ENCODE results near the gene NSD2. TPM values are rescaled to one million over a fixed set of nuclear protein-coding genes. Genes with fewer than 3 reads are reported as not detected.
A peak's percentile ranks its signal among the peaks of the same experiment; 100 is the strongest.

NSD2 gene
- total and polyA plus RNA-seq, 9 of the 15 experiments (the other 6 are each of a cell fraction or from before 2014, with no cell fraction given), result 6.4 to 126 (median 58.8) TPM

DNA sequence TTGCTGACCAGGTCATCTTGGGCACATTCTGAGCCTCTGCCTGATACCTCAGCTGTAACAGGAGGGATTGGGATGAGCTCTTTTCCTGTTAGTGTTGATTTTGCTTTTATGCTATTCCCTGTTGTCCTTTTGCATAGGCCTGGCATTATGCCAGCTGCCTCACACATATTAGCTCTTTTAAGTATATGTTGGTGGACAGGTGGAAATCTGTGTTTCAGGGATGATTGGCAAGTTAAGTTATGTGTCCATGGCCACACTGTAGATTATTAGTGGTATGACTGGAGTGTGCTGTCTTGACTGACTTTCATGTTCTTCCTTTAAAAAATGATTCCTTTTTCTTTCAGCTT lies 28.9 kb downstream of the NSD2 start (continued):
- TF ChIP-seq GABPB1 (CRISPR knock-in tag; IDR thresholded peaks at IDR 0.05), result no peak
- peak; percentile 88 for TF ChIP-seq NFIC (IDR thresholded peaks at IDR 0.05)
- no peak for TF ChIP-seq CBX1 (IDR thresholded peaks at IDR 0.05; ENCODE audit: low read depth)

DNA sequence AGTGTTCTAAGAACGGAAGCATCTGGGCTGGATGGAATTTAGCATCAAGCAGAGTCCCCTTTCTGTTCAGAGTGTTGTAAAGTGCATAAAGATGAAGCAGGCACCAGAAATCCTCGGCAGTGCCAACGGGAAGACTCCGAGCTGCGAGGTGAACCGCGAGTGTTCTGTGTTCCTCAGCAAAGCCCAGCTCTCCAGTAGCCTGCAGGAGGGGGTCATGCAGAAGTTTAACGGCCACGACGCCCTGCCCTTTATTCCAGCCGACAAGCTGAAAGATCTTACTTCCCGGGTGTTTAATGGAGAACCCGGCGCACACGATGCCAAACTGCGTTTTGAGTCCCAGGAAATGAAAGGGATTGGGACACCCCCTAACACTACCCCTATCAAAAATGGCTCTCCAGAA lies 29.4 kb downstream of the NSD2 start:
- no peak overlapping the region for H3K9ac ChIP-seq (ENCODE audit: insufficient read depth in 1 of 2, low read depth in 2 of 2, low read length in 2 of 2)
- intact Hi-C loops (cut with micrococcal nuclease) (no loop called here), in situ Hi-C loops (cut with MboI) (loop anchor here (5.0 kb wide), 1 partner anchor 83 kb away; no protein-coding TSS in a partner anchor)
- no peak overlapping the region for H3K4me3 ChIP-seq
- 94% methylated on average over 8 of the region's 16 CpGs for WGBS (ENCODE audit: insufficient coverage, low coverage, missing lambda C conversion rate)
- DNase-seq (ENCODE audit: extremely low read depth in 1 of 4, low spot score in 3 of 4) (no peak), FAIRE-seq (no peak), ATAC-seq (no peak)
- peaks cover 5% of the 10 kb centered on the region in 2 experiments; a peak in 4 of 5 replicates for H3K4me1 ChIP-seq (replicated peaks in 1 of 2; ENCODE audit: control insufficient read depth in 2 of 2, insufficient read depth in 2 of 2, low read length in 2 of 2)
- POLR2A ChIA-PET, result interaction anchor here (1.0 to 3.3 kb wide), 2 partner anchors 17 to 47 kb away, joined by 4 to 15 read pairs; no protein-coding TSS in a partner anchor
- peaks cover 67% of the 10 kb centered on the region for H3K36me3 ChIP-seq (ENCODE audit: control insufficient read depth, insufficient read depth, low read length)
- peaks cover 4% of the 10 kb centered on the region for H3K9me1 ChIP-seq (ENCODE audit: control insufficient read depth, insufficient read depth, low read length)
- no peak overlapping the region for H3K4me2 ChIP-seq (ENCODE audit: insufficient read depth, low read length)
- TSS peak; percentile 49 for BruUV-seq (replicated peaks)
- no peak overlapping the region for H2AFZ ChIP-seq (ENCODE audit: low read depth, low read length)
- H3K9me3 ChIP-seq (replicated peaks; ENCODE audit: control insufficient read depth, insufficient read depth, low read depth, low read length), result no peaks in the 10 kb centered on the region
- peaks cover 34% of the 10 kb centered on the region for H4K20me1 ChIP-seq (replicated peaks; ENCODE audit: control insufficient read depth, insufficient read depth, low read length)
- CTCF ChIA-PET (ENCODE audit: low intra/inter-chr PET ratio), result no interaction called here
- H3K79me2 ChIP-seq (ENCODE audit: control insufficient read depth, insufficient read depth, low read length), result peaks cover 93% of the 10 kb centered on the region
- no peaks in the 10 kb centered on the region for H3K27me3 ChIP-seq (ENCODE audit: control insufficient read depth in 2 of 2, insufficient read depth in 2 of 2, low read length in 2 of 2)
- no peak overlapping the region for H3K27ac ChIP-seq (ENCODE audit: extremely low read depth, low read depth, low read length)
- TF ChIP-seq WHSC1 (IDR thresholded peaks at IDR 0.05; ENCODE audit: low read length) (no peak), SAFB2 (IDR thresholded peaks at IDR 0.05; ENCODE audit: borderline replicate concordance, low read depth, low read length, severe bottlenecking) (no peak), ZNF668 (CRISPR knock-in tag; IDR thresholded peaks at IDR 0.05) (no peak), HMG20B (CRISPR knock-in tag; IDR thresholded peaks at IDR 0.05) (no peak), ZNF507 (tag; conservative IDR thresholded peaks at IDR 0.05) (no peak), PRPF4 (IDR thresholded peaks at IDR 0.05; ENCODE audit: insufficient read depth, low read depth, low read length, poor library complexity, severe bottlenecking) (no peak), HCFC1 (IDR thresholded peaks at IDR 0.05; ENCODE audit: low read depth, low read length) (no peak), CEBPB (tag; IDR thresholded peaks at IDR 0.05) (no peak)
- TF ChIP-seq, protein P1, sequence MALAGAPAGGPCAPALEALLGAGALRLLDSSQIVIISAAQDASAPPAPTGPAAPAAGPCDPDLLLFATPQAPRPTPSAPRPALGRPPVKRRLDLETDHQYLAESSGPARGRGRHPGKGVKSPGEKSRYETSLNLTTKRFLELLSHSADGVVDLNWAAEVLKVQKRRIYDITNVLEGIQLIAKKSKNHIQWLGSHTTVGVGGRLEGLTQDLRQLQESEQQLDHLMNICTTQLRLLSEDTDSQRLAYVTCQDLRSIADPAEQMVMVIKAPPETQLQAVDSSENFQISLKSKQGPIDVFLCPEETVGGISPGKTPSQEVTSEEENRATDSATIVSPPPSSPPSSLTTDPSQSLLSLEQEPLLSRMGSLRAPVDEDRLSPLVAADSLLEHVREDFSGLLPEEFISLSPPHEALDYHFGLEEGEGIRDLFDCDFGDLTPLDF (CRISPR knock-in tag; IDR thresholded peaks at IDR 0.05), result no peak
- TF ChIP-seq, protein P2, sequence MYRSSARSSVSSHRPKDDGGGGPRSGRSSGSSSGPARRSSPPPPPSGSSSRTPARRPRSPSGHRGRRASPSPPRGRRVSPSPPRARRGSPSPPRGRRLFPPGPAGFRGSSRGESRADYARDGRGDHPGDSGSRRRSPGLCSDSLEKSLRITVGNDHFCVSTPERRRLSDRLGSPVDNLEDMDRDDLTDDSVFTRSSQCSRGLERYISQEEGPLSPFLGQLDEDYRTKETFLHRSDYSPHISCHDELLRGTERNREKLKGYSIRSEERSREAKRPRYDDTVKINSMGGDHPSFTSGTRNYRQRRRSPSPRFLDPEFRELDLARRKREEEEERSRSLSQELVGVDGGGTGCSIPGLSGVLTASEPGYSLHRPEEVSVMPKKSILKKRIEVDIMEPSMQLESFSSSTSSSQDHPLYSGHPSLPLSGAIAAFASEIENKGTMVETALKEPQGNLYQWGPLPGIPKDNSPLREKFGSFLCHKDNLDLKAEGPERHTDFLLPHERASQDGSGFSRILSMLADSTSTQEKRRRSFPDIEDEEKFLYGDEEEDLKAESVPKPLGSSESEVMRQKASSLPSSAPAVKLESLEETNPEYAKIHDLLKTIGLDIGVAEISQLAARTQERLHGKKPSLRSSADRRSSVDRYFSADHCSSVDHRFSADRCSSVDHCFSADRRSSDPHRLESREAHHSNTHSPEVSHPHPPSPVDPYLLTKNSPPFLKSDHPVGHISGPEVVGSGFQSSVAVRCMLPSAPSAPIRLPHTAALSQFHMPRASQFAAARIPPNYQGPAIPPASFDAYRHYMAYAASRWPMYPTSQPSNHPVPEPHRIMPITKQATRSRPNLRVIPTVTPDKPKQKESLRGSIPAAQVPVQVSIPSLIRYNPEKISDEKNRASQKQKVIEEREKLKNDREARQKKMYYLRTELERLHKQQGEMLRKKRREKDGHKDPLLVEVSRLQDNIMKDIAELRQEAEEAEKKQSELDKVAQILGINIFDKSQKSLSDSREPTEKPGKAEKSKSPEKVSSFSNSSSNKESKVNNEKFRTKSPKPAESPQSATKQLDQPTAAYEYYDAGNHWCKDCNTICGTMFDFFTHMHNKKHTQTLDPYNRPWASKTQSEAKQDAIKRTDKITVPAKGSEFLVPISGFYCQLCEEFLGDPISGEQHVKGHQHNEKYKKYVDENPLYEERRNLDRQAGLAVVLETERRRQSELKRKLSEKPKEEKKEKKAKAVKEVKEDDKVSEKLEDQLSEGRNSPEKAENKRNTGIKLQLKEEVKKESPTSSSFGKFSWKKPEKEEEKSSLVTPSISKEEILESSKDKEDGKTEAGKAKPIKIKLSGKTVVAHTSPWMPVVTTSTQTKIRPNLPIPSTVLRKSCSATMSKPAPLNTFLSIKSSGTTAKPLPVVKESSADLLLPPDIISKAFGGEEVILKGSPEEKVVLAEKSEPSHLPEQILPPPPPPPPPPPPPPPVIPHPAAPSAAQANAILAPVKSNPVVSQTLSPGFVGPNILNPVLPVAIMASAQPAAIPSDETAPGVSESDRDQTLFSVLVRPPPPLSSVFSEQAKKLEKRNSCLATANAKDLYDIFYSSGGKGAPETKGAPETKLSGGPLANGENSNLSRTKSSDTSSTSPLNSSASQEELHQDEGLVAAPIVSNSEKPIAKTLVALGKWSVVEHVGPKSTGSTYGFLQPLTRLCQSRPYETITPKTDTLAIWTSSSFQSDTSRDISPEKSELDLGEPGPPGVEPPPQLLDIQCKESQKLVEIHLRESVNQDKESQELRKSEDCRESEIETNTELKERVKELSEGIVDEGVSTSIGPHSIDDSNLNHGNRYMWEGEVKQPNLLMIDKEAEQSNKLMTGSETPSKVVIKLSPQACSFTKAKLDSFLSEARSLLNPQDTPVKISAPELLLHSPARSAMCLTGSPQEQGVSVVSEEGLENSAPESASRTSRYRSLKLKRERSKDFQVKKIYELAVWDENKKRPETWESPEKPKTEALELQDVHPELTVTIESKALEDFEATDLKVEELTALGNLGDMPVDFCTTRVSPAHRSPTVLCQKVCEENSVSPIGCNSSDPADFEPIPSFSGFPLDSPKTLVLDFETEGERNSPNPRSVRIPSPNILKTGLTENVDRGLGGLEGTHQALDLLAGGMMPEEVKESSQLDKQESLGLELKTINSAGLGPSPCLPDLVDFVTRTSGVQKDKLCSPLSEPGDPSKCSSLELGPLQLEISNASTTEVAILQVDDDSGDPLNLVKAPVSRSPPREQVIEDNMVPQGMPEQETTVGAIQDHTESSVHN (IDR thresholded peaks at IDR 0.05; ENCODE audit: borderline replicate concordance in 1 of 2, low read depth in 1 of 2), result no peak

Measured in K562 (cell line).